GM10266 (cell line): ENCODE measurements around the gene HOXC9.

ENCODE experiments used
- DNase-seq: peaks from one replicate; pipeline ENCODE4 v3.0.0; 2012; ENCODE audit errors: extremely low spot score
- CTCF ChIP-seq: IDR thresholded peaks from 2 replicates; pipeline ENCODE4 v1.5.1; 2012; ENCODE audit warnings: mild to moderate bottlenecking, low read depth; ENCODE audit not compliant: control insufficient read depth, insufficient read depth; ENCODE audit errors: missing control alignments

The HOXC9 gene

GRCh38 chr12:54031480-54031879 lies 31.5 kb downstream of the HOXC9 start:
- TF ChIP-seq CTCF, result no peak
- DNase-seq, result no peak

GRCh38 chr12:54032086-54032619 lies 32.2 kb downstream of the HOXC9 start:
- peak; percentile 0 for TF ChIP-seq CTCF
- DNase-seq, result peak; percentile 57

GRCh38 chr12:54032627-54033100 lies 32.7 kb downstream of the HOXC9 start, which contains the start of gene HOXC5:
Gene HOXC5 (plus strand): TSS chr12:54033050. CDS start chr12:54033123, 73 bp downstream.
- DNase-seq, result peak; percentile 92
- peak; percentile 92 for TF ChIP-seq CTCF

- no peak for TF ChIP-seq CTCF
- DNase-seq, result no peak
Observed at GRCh38 chr12:54033106-54033979, 33.4 kb downstream of the HOXC9 start.

- no peak for DNase-seq
- no peak for TF ChIP-seq CTCF
Observed at GRCh38 chr12:54033980-54034784, 34.2 kb downstream of the HOXC9 start.

GRCh38 chr12:54034785-54035310 lies 34.9 kb downstream of the HOXC9 start:
- no peak for DNase-seq
- no peak for TF ChIP-seq CTCF
